Measurements from ENCODE around the gene XPC. TPM values are rescaled to one million over a fixed set of nuclear protein-coding genes. Genes with fewer than 3 reads are reported as not detected.

XPC gene
- total RNA-seq, 1 experiment from 2014 or later = 15.1 TPM

DNA sequence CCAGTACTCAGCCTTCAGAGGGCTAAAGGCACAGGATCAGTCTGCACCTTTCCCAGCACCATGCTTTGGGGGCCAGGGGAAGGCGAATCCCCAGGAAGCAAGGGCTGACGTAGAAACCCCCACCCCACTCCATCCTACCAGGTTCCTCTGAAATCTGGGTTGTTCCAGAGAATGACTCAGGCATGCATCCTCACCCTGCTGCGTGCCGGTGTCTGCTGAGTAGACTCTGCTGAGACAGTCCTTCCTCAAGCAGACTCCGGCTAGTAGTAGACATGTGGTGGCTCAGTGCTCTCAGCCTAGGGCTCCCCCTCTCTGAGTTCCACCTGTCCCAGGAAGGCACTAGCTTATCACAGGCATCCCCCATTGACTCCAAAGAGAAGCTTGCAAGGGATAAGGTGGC, 44.5 kb downstream of the XPC start:
- ChIA-PET CTCF (no interaction called here), POLR2A (no interaction called here)
- ATAC-seq = no peak
- intact Hi-C loops (cut with micrococcal nuclease; ENCODE audit: unreplicated experiment) = no loop called here
- no peak overlapping the region for H3K27ac ChIP-seq (ENCODE audit: low read length)
- peaks cover 11% of the 10 kb centered on the region for H3K36me3 ChIP-seq (ENCODE audit: control insufficient read depth, insufficient read depth, low read length)
- H3K4me3 ChIP-seq (ENCODE audit: low read depth in 2 of 2, low read length in 2 of 2) = no peak overlapping the region
- no peaks in the 10 kb centered on the region for H3K4me1 ChIP-seq (ENCODE audit: control insufficient read depth, insufficient read depth, low read length)
- no peaks in the 10 kb centered on the region for H3K27me3 ChIP-seq (ENCODE audit: control insufficient read depth, insufficient read depth, low read length)
- TF ChIP-seq, protein P1, sequence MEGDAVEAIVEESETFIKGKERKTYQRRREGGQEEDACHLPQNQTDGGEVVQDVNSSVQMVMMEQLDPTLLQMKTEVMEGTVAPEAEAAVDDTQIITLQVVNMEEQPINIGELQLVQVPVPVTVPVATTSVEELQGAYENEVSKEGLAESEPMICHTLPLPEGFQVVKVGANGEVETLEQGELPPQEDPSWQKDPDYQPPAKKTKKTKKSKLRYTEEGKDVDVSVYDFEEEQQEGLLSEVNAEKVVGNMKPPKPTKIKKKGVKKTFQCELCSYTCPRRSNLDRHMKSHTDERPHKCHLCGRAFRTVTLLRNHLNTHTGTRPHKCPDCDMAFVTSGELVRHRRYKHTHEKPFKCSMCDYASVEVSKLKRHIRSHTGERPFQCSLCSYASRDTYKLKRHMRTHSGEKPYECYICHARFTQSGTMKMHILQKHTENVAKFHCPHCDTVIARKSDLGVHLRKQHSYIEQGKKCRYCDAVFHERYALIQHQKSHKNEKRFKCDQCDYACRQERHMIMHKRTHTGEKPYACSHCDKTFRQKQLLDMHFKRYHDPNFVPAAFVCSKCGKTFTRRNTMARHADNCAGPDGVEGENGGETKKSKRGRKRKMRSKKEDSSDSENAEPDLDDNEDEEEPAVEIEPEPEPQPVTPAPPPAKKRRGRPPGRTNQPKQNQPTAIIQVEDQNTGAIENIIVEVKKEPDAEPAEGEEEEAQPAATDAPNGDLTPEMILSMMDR (IDR thresholded peaks at IDR 0.05) = no peak
- TF ChIP-seq, protein P2, sequence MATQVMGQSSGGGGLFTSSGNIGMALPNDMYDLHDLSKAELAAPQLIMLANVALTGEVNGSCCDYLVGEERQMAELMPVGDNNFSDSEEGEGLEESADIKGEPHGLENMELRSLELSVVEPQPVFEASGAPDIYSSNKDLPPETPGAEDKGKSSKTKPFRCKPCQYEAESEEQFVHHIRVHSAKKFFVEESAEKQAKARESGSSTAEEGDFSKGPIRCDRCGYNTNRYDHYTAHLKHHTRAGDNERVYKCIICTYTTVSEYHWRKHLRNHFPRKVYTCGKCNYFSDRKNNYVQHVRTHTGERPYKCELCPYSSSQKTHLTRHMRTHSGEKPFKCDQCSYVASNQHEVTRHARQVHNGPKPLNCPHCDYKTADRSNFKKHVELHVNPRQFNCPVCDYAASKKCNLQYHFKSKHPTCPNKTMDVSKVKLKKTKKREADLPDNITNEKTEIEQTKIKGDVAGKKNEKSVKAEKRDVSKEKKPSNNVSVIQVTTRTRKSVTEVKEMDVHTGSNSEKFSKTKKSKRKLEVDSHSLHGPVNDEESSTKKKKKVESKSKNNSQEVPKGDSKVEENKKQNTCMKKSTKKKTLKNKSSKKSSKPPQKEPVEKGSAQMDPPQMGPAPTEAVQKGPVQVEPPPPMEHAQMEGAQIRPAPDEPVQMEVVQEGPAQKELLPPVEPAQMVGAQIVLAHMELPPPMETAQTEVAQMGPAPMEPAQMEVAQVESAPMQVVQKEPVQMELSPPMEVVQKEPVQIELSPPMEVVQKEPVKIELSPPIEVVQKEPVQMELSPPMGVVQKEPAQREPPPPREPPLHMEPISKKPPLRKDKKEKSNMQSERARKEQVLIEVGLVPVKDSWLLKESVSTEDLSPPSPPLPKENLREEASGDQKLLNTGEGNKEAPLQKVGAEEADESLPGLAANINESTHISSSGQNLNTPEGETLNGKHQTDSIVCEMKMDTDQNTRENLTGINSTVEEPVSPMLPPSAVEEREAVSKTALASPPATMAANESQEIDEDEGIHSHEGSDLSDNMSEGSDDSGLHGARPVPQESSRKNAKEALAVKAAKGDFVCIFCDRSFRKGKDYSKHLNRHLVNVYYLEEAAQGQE (IDR thresholded peaks at IDR 0.05; ENCODE audit: insufficient read depth in 1 of 2, low read depth in 2 of 2, low read length in 1 of 2) = no peak
- no TSS peak for BruUV-seq (replicated peaks)
- no peak for DNase-seq (ENCODE audit: low read depth, low spot score)
- in situ Hi-C loops (cut with HindIII; ENCODE audit: low pct_unique_long_range_greater_than_20kb, low sequenced_read_pairs) = no loop called here
- no peaks in the 10 kb centered on the region for H3K9me3 ChIP-seq (ENCODE audit: control insufficient read depth, insufficient read depth, low read depth, low read length)

DNA sequence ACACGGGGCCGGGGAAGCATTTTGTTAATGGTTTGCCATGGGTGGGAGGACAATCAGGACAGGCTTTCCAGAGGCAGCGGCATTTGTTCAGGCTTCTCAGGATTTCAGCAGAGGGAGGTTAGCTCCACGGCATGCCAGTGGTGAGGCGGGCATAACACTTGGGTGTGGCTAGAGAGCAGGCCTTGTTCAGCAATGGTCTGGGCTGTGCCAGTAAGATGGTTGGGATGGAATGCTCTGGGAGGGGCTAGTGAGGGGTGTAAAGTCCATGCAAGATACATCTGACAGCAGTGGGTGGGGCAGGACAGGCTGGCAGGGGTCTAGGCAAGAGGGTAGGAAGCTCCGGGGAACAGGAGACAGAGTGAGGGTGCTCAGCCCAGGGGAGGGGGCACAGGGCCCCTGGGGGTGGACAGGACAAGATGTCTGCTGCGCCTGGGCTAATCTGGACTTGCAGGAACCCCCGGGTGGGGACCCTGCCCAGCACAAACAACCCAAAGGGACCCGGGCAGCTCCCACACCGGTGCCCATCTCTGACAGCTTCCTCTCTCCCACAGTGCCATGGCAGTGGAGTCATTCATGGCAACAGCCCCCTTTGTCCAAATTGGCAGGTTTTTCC, 45.1 kb downstream of the XPC start:
- Histone ChIP-seq H3K4me3 (ENCODE audit: low read depth in 2 of 2, low read length in 2 of 2) (no peak overlapping the region), H3K27me3 (ENCODE audit: control insufficient read depth, insufficient read depth, low read length) (no peaks in the 10 kb centered on the region), H3K9me3 (ENCODE audit: control insufficient read depth, insufficient read depth, low read depth, low read length) (no peaks in the 10 kb centered on the region), H3K27ac (ENCODE audit: low read length) (no peak overlapping the region), H3K36me3 (ENCODE audit: control insufficient read depth, insufficient read depth, low read length) (peaks cover 11% of the 10 kb centered on the region), H3K4me1 (ENCODE audit: control insufficient read depth, insufficient read depth, low read length) (no peaks in the 10 kb centered on the region)
- POLR2A ChIA-PET = no interaction called here
- no TSS peak for BruUV-seq (replicated peaks)
- no peak for TF ChIP-seq TCF7L2 (IDR thresholded peaks at IDR 0.05; ENCODE audit: low read depth, low read length)
- TF ChIP-seq SIN3A (IDR thresholded peaks at IDR 0.05; ENCODE audit: borderline replicate concordance, insufficient read depth, low read depth, low read length) = no peak
- ATAC-seq (no peak), DNase-seq (ENCODE audit: low read depth, low spot score) (no peak)
- CTCF ChIA-PET = no interaction called here
- in situ Hi-C loops (cut with HindIII; ENCODE audit: low pct_unique_long_range_greater_than_20kb, low sequenced_read_pairs) = no loop called here
- intact Hi-C loops (cut with micrococcal nuclease; ENCODE audit: unreplicated experiment) = no loop called here

DNA sequence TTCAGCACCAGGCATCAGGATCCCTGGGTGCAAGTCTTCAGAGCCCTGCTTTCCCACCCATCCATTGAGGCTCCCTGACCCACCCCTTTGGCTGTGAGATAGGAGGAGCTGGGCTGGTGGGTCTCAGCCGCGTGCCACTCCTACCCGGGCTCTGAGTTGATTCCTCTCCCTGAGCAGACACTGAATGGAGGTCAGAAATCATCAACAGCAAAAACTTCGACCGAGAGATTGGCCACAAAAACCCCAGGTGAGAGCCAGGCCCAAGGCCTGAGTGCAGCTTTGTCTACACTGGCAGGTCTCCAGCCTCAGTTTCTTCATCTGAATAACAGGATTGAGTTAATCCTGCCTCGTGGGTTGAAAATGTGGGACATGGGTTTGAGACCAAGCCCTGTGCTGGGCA, 45.7 kb downstream of the XPC start:
- intact Hi-C loops (cut with micrococcal nuclease; ENCODE audit: unreplicated experiment) (no loop called here), in situ Hi-C loops (cut with HindIII; ENCODE audit: low pct_unique_long_range_greater_than_20kb, low sequenced_read_pairs) (no loop called here)
- Histone ChIP-seq H3K27me3 (ENCODE audit: control insufficient read depth, insufficient read depth, low read length) (no peaks in the 10 kb centered on the region), H3K27ac (ENCODE audit: low read length) (no peak overlapping the region), H3K36me3 (ENCODE audit: control insufficient read depth, insufficient read depth, low read length) (peaks cover 11% of the 10 kb centered on the region), H3K4me1 (ENCODE audit: control insufficient read depth, insufficient read depth, low read length) (no peaks in the 10 kb centered on the region), H3K9me3 (ENCODE audit: control insufficient read depth, insufficient read depth, low read depth, low read length) (no peaks in the 10 kb centered on the region), H3K4me3 (ENCODE audit: low read depth in 2 of 2, low read length in 2 of 2) (no peak overlapping the region)
- BruUV-seq (replicated peaks) = no TSS peak
- TF ChIP-seq, protein P2 (IDR thresholded peaks at IDR 0.05; ENCODE audit: insufficient read depth in 1 of 2, low read depth in 2 of 2, low read length in 1 of 2) = no peak
- TF ChIP-seq, protein P1 (IDR thresholded peaks at IDR 0.05) = no peak
- CTCF ChIA-PET = no interaction called here
- POLR2A ChIA-PET = no interaction called here
- ATAC-seq (no peak), DNase-seq (ENCODE audit: low read depth, low spot score) (no peak)
